HL-60 (cell line): ENCODE measurements around the gene GTF3C5.

Source experiments
- DNase-seq, 2 experiments: peaks; one replicate each; pipeline ENCODE4 v3.0.0-alpha.2; 2010 to 2020; ENCODE audit warnings: low read depth in 1 of 2, low spot score in 1 of 2
- H3K27ac ChIP-seq: fragments of 250-450 bp; sonication (Bioruptor Pico); replicated peaks from 2 replicates; pipeline ENCODE4 v1.5.1; 2020; ENCODE audit warnings: mild to moderate bottlenecking, moderate library complexity
- H3K27me3 ChIP-seq: fragments of 250-450 bp; sonication (Bioruptor Pico); 2 replicates; pipeline ENCODE4 v1.5.1; 2021; ENCODE audit warnings: mild to moderate bottlenecking, moderate library complexity; ENCODE audit not compliant: insufficient read depth, poor library complexity, severe bottlenecking
- H3K4me3 ChIP-seq: replicated peaks from 2 replicates; pipeline ENCODE4 v1.5.1; 2011; ENCODE audit warnings: mild to moderate bottlenecking, control low read depth, low read length; ENCODE audit not compliant: insufficient read depth
- CTCF ChIP-seq: IDR thresholded peaks from one replicate; pipeline ENCODE4 v1.5.1; 2011; ENCODE audit warnings: low read length, control low read depth, inconsistent platforms; ENCODE audit not compliant: insufficient read depth
- GABPA ChIP-seq: IDR thresholded peaks from 2 replicates; pipeline ENCODE4 v1.6.1; 2012; ENCODE audit warnings: low read depth
- POLR2AphosphoS5 ChIP-seq: IDR thresholded peaks from 2 replicates; pipeline ENCODE4 v1.6.1; 2012; ENCODE audit warnings: low read depth
- SPI1 ChIP-seq: IDR thresholded peaks from 2 replicates; pipeline ENCODE4 v1.6.1; 2012; ENCODE audit warnings: low read depth, mild to moderate bottlenecking, borderline replicate concordance
- TF ChIP-seq, protein P1 (sequence below): IDR thresholded peaks from 2 replicates; pipeline ENCODE4 v1.6.1; 2012; ENCODE audit warnings: low read depth; ENCODE audit not compliant: insufficient replicate concordance

Gene GTF3C5

DNA sequence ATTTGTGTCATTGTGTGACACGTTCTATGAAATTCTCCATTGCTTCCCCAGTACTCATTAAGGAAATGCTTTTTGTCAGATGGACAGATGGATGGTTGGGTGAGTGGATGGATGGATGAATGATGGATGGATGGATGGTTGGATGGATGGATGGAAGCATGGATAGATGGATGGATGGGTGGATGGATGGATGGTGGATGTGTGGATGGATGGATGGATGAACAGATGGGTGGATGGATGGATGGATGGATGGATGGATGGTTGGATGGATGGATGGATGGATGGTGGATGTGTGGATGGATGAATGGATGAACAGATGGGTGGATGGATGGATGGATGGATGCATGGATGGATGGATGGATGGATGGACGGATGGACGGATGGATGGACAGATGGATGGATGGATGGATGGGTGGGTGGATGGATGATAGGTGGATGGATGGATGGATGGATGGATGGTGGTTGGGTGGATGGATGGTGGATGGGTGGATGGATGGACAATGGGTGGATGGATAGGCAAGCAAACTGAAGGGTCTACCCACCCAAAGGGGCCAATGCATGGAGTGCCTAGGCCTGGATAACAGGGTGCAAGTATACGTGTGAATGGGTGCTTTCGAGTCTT, 24.0 kb upstream of the GTF3C5 start:
- DNase-seq: no peak
- H3K27ac ChIP-seq: no peak overlapping the region
- H3K4me3 ChIP-seq: no peak overlapping the region
- TF ChIP-seq, protein P1, sequence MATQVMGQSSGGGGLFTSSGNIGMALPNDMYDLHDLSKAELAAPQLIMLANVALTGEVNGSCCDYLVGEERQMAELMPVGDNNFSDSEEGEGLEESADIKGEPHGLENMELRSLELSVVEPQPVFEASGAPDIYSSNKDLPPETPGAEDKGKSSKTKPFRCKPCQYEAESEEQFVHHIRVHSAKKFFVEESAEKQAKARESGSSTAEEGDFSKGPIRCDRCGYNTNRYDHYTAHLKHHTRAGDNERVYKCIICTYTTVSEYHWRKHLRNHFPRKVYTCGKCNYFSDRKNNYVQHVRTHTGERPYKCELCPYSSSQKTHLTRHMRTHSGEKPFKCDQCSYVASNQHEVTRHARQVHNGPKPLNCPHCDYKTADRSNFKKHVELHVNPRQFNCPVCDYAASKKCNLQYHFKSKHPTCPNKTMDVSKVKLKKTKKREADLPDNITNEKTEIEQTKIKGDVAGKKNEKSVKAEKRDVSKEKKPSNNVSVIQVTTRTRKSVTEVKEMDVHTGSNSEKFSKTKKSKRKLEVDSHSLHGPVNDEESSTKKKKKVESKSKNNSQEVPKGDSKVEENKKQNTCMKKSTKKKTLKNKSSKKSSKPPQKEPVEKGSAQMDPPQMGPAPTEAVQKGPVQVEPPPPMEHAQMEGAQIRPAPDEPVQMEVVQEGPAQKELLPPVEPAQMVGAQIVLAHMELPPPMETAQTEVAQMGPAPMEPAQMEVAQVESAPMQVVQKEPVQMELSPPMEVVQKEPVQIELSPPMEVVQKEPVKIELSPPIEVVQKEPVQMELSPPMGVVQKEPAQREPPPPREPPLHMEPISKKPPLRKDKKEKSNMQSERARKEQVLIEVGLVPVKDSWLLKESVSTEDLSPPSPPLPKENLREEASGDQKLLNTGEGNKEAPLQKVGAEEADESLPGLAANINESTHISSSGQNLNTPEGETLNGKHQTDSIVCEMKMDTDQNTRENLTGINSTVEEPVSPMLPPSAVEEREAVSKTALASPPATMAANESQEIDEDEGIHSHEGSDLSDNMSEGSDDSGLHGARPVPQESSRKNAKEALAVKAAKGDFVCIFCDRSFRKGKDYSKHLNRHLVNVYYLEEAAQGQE: no peak
- no peak for TF ChIP-seq SPI1
- TF ChIP-seq GABPA: no peak
- TF ChIP-seq CTCF: no peak
- no peak for TF ChIP-seq POLR2AphosphoS5
- no peaks in the 10 kb centered on the region for H3K27me3 ChIP-seq

- no peaks in the 10 kb centered on the region for H3K27me3 ChIP-seq
- H3K4me3 ChIP-seq: no peak overlapping the region
- no peak overlapping the region for H3K27ac ChIP-seq
- TF ChIP-seq, protein P1: no peak
- TF ChIP-seq GABPA (no peak), POLR2AphosphoS5 (no peak), SPI1 (no peak), CTCF (no peak)
- DNase-seq: no peak
Measured at GRCh38 chr9:133008406-133008805, 22.4 kb upstream of the GTF3C5 start.

DNA sequence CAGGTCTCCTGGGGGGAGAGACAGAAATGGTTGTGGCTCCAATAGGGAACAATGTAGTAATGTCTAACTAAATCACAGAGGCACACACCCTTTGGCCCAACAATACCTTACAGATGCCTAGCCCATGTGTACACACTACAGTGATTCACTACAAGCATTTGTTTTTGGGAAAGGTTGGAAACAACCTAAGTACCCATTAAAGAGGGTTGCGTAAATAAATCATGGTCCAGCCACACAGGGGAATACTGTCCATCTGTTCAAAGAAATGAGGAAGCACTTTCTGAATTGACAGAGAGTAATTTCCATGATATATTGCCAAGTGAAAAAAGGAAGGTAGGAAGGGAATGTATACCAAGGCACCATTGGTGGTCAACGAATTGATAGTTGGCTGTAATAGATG, 22.0 kb upstream of the GTF3C5 start:
- Histone ChIP-seq H3K27ac (no peak overlapping the region), H3K27me3 (no peaks in the 10 kb centered on the region), H3K4me3 (no peak overlapping the region)
- DNase-seq: no peak
- TF ChIP-seq GABPA (no peak), SPI1 (no peak), CTCF (no peak)

- Histone ChIP-seq H3K27me3 (no peaks in the 10 kb centered on the region), H3K27ac (no peak overlapping the region), H3K4me3 (no peak overlapping the region)
- no peak for TF ChIP-seq CTCF
- TF ChIP-seq POLR2AphosphoS5: no peak
- no peak for TF ChIP-seq GABPA
- TF ChIP-seq, protein P1: no peak
- no peak for TF ChIP-seq SPI1
- no peak for DNase-seq
Measured at GRCh38 chr9:133009906-133010582, 20.8 kb upstream of the GTF3C5 start.
